Activated CD8-positive, alpha-beta T cell treated with anti-CD3 and anti-CD28 coated beads for 36 hours (primary cell): Measurements from ENCODE around the gene JPT1. TPM values are rescaled to one million over a fixed set of nuclear protein-coding genes. Genes with fewer than 3 reads are reported as not detected.
A peak's percentile ranks its signal among the peaks of the same experiment; 100 is the strongest.
"Not testable (repeated sequence)": the region's sequence is repeated elsewhere in the genome, so short reads cannot be mapped to it uniquely, and the experiment has no call there.

Experiments used
- ATAC-seq: fragments of 200-7000 bp; cut with Tn5 transposase; one replicate; pipeline ENCODE4 v1.10.0; 2021; ENCODE audit warnings: mild to moderate bottlenecking, moderate library complexity
- CTCF ChIA-PET: fragments of 350-600 bp; sonication (Branson Sonifier 250); formaldehyde crosslinking; loops from one replicate; lab custom pipeline; 2021; ENCODE audit warnings: antibody characterized with exemption; lab: Charles Lee
- POLR2A ChIA-PET: fragments of 350-600 bp; sonication (Branson Sonifier 250); formaldehyde crosslinking; loops from one replicate; lab custom pipeline; 2021; ENCODE audit warnings: antibody characterized with exemption; lab: Charles Lee
- DNase-seq: peaks from one replicate; pipeline ENCODE4 v3.0.0-alpha.2; 2020
- H3K27ac Mint-ChIP-seq: one replicate; pipeline ENCODE4 v1.8.0; 2021; ENCODE audit warnings: mild to moderate bottlenecking, mixed read lengths
- H3K27me3 Mint-ChIP-seq: one replicate; pipeline ENCODE4 v1.8.0; 2021; ENCODE audit warnings: mixed read lengths
- H3K36me3 Mint-ChIP-seq: one replicate; pipeline ENCODE4 v1.8.0; 2021; ENCODE audit warnings: low read depth, mixed read lengths
- H3K4me1 Mint-ChIP-seq: one replicate; pipeline ENCODE4 v1.8.0; 2021; ENCODE audit warnings: low read depth, mixed read lengths
- H3K4me3 Mint-ChIP-seq: one replicate; pipeline ENCODE4 v1.8.0; 2021; ENCODE audit warnings: mild to moderate bottlenecking, moderate library complexity, mixed read lengths
- H3K9me3 Mint-ChIP-seq: one replicate; pipeline ENCODE4 v1.8.0; 2021; ENCODE audit warnings: mixed read lengths
- intact Hi-C: fragments of 100-400 bp; cut with micrococcal nuclease; formaldehyde crosslinking; loops from one replicate; pipeline ENCODE4 v1.10.0; 2022
- total RNA-seq, 2 experiments: library from RNA; stranded (reverse); gene quantifications; one replicate each; pipeline ENCODE4 v1.2.3, GENCODE V29; 2021
- TF ChIP-seq, protein P1 (sequence below): fragments of 200-600 bp; IDR thresholded peaks from one replicate; pipeline ENCODE4 v1.8.0; 2022; ENCODE audit warnings: antibody characterized with exemption, mild to moderate bottlenecking

The JPT1 gene
- total RNA-seq, 2 experiments from 2014 or later, result 203 to 208 TPM

DNA sequence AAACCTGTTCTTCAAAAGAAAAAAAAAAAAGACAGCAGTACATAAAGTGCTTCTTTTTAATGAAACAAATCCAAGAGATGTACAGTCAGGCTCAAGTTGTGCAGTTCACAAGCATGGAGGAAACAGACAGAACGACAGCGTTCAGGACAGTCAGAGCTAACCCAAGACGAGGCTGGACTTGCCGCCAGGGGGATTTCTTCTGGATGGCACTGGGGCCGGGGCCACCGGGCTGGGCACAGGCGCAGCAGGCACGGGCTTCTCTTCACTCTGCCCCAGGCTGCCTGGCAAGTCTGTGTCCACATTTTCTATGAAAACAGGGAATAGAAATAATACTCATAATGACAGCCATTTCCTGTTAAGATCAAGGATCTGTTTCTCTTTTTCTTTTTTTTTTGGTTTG, 18.4 kb downstream of the JPT1 start:
- H3K4me1 Mint-ChIP-seq, result peaks cover 9% of the 10 kb centered on the region
- intact Hi-C loops, result no loop called here
- CTCF ChIA-PET, result interaction anchor here (0.9 to 9.2 kb wide), 3 partner anchors 18 to 66 kb away, joined by 3 to 147 read pairs (median 4); no protein-coding TSS in a partner anchor
- peaks cover 17% of the 10 kb centered on the region for H3K36me3 Mint-ChIP-seq
- no peaks in the 10 kb centered on the region for H3K27me3 Mint-ChIP-seq
- POLR2A ChIA-PET, result interaction anchor here (1.7 kb wide), 2 partner anchors 10 to 12 kb away, joined by 4 to 6 read pairs; no protein-coding TSS in a partner anchor
- no peak for ATAC-seq
- H3K9me3 Mint-ChIP-seq, result no peaks in the 10 kb centered on the region
- no peak for DNase-seq
- H3K27ac Mint-ChIP-seq, result peak overlapping the region; percentile 35
- no peak overlapping the region for H3K4me3 Mint-ChIP-seq
- TF ChIP-seq, protein P1, sequence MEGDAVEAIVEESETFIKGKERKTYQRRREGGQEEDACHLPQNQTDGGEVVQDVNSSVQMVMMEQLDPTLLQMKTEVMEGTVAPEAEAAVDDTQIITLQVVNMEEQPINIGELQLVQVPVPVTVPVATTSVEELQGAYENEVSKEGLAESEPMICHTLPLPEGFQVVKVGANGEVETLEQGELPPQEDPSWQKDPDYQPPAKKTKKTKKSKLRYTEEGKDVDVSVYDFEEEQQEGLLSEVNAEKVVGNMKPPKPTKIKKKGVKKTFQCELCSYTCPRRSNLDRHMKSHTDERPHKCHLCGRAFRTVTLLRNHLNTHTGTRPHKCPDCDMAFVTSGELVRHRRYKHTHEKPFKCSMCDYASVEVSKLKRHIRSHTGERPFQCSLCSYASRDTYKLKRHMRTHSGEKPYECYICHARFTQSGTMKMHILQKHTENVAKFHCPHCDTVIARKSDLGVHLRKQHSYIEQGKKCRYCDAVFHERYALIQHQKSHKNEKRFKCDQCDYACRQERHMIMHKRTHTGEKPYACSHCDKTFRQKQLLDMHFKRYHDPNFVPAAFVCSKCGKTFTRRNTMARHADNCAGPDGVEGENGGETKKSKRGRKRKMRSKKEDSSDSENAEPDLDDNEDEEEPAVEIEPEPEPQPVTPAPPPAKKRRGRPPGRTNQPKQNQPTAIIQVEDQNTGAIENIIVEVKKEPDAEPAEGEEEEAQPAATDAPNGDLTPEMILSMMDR, result no peak

DNA sequence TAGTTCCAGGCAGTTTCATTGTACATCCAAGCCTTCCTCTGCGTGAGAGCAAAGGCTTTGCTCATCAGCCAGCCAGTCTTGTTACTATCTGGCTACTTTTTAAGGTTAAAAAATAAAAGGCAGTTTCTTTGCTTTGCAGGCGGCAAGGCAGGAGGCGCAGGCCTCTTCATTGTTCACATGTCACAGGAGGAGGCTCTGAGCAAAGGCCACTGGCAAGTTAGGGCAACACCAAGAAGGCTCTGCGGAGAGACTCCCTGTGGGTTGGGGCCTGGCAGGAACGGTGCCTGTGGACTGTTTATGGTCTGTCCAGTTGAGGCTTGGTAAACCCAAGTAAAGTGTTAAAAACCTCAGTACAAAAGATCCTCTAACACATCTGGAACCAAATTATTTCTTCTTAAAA, 18.9 kb downstream of the JPT1 start:
- H3K27ac Mint-ChIP-seq, result peak overlapping the region; percentile 35

DNA sequence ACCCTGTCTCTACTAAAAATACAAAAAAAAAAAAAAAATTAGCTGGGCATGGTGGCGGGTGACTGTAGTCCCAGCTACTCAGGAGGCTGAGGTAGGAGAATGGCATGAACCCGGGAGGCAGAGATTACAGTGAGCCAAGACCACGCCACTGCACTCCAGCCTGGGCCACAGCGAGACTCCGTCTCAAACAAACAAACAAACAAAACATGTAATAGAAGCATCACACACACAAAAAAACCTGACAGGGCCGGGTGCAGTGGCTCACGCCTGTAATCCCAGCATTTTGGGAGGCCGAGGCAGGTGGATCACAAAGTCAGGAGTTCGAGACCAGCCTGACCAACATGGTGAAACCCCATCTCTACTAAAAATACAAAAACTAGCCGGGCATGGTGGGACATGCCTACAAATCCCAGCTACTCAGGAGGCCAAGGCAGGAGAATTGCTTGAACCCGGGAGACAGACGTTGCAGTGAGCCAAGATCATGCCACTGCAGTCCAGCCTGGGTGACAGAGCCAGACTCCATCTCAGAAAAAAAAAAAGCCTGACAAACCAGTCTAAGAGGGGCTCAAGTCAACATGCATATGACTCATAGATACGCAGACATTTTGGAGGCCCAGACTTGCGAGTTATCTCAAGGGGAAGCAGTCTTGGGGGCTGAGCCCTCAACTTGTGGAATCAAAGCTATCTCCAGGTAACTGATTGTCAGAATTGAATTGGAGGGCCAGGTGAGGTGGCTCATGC, 20.5 kb downstream of the JPT1 start:
- H3K27ac Mint-ChIP-seq, H3K4me3 Mint-ChIP-seq, H3K9me3 Mint-ChIP-seq, intact Hi-C loops, DNase-seq, ATAC-seq, H3K27me3 Mint-ChIP-seq: not testable (repeated sequence)
- CTCF ChIA-PET, result interaction anchor here (1.0 to 9.2 kb wide), 4 partner anchors 14 to 172 kb away, joined by 3 to 147 read pairs (median 4); no protein-coding TSS in a partner anchor
- peaks cover 12% of the 10 kb centered on the region for H3K4me1 Mint-ChIP-seq
- H3K36me3 Mint-ChIP-seq, result peaks cover 17% of the 10 kb centered on the region
- POLR2A ChIA-PET, result interaction anchor here (0.6 to 2.1 kb wide), 5 partner anchors 18 to 98 kb away, joined by 3 to 9 read pairs (median 4); partner anchors contain the start of gene JPT1

More for the DNA sequence above, 18.9 kb downstream of the JPT1 start:
- intact Hi-C loops, result no loop called here
- TF ChIP-seq, protein P1, result no peak
- ChIA-PET CTCF (interaction anchor here (0.9 to 9.2 kb wide), 2 partner anchors 18 to 174 kb away, joined by 3 to 147 read pairs; no protein-coding TSS in a partner anchor), POLR2A (interaction anchor here (1.7 kb wide), 1 partner anchor 10 kb away, joined by 6 read pairs; no protein-coding TSS in a partner anchor)
- DNase-seq (no peak), ATAC-seq (no peak)
- peaks cover 9% of the 10 kb centered on the region for H3K4me1 Mint-ChIP-seq
- no peaks in the 10 kb centered on the region for H3K9me3 Mint-ChIP-seq
- H3K36me3 Mint-ChIP-seq, result peaks cover 16% of the 10 kb centered on the region
- H3K4me3 Mint-ChIP-seq, result no peak overlapping the region
- H3K27me3 Mint-ChIP-seq, result no peaks in the 10 kb centered on the region

DNA sequence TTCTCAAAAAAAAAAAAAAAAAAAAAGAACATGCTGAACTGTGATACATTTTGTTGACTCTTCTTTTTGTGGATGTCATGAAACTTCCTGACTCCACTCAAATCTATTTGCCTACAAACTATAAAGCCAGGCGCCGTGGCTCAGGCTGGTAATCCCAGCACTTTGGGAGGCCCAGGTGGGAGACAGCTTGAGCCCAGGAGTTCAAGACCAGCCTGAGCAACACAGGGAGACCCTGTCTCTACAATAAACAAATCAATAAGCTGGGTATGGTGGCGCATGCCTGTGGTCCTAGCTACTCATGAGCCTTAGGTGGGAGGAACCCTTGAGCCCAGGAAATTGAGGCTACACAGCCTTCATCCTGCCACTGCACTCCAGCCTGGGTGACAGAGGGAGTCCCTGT, 21.3 kb downstream of the JPT1 start:
- TF ChIP-seq, protein P1, result no peak
- DNase-seq (no peak), ATAC-seq (no peak)
- no peaks in the 10 kb centered on the region for H3K9me3 Mint-ChIP-seq
- no peaks in the 10 kb centered on the region for H3K27me3 Mint-ChIP-seq
- no peak overlapping the region for H3K27ac Mint-ChIP-seq
- ChIA-PET POLR2A (interaction anchor here (2.1 kb wide), 1 partner anchor 21 kb away, joined by 9 read pairs; the partner anchor contains the start of gene JPT1), CTCF (interaction anchor here (0.7 to 9.2 kb wide), 8 partner anchors 9 to 172 kb away, joined by 3 to 147 read pairs (median 5); no protein-coding TSS in a partner anchor)
- H3K4me3 Mint-ChIP-seq, result no peak overlapping the region
- H3K4me1 Mint-ChIP-seq, result peaks cover 12% of the 10 kb centered on the region
- peaks cover 16% of the 10 kb centered on the region for H3K36me3 Mint-ChIP-seq
- intact Hi-C loops, result no loop called here

DNA sequence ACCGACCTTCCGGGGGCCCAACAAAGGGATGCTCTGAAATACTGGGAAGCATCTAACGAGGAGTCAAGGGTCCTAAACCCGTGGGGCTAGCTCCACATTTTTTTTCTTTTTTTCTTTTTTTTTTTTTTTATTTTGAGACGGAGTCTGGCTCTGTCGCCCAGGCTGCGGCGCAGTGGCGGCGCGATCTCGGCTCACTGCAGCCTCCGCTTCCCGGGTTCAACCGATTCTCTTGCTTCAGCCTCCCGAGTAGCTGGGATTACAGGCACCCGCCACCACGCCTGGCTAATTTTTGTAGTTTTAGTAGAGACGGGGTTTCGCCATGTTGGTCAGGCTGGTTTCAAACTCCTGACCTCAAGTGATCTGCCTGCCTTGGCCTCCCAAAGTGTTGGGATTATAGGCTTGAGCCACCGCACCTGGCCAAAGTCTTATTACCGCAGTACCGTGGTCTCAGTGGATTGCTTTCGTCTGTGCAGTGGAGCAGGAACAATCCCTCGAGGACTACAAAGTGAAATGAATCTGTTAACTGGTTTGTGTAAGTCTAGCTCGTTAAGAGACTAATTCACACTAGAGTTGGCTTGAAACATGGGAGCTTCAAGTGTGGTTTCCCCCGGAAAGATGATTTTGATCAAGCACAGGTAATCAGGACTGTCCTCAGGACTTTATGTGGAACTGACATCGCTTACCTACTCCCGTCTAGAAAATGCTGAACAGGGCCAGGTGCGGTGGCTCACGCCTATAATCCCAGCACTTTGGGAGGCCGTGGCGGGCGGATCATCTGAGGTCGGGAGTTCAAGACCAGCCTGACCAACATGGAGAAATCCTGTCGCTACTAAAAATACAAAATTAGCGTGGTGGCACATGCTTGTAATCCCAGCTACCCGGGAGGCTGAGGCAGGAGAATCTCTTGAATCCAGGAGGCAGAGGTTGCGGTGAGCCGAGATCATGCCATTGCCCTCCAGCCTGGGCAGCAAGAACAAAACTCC, 22.0 kb downstream of the JPT1 start:
- intact Hi-C loops, result not testable (repeated sequence)
- H3K27ac Mint-ChIP-seq, result peak overlapping the region; percentile 93

More for the DNA sequence above, 22.0 kb downstream of the JPT1 start:
- ChIA-PET CTCF (interaction anchor here (0.7 to 9.2 kb wide), 24 partner anchors 8 to 171 kb away, joined by 3 to 147 read pairs (median 4); partner anchors contain the start of genes CDR2L, MIF4GD and MRPL58), POLR2A (interaction anchor here (0.6 to 3.9 kb wide), 6 partner anchors 10 to 22 kb away, joined by 3 to 40 read pairs (median 8); partner anchors contain the start of gene JPT1)
- DNase-seq, ATAC-seq, H3K27me3 Mint-ChIP-seq, H3K9me3 Mint-ChIP-seq: not testable (repeated sequence)
- Mint-ChIP-seq H3K4me1 (peaks cover 12% of the 10 kb centered on the region), H3K4me3 (peak overlapping the region; percentile 86), H3K36me3 (peaks cover 16% of the 10 kb centered on the region)
